GM19099 (cell line): ENCODE data around the gene NFATC2.

Experiments
- POLR2A ChIP-seq: IDR thresholded peaks from 3 replicates; pipeline ENCODE4 v1.6.1; 2011; ENCODE audit warnings: low read depth; ENCODE audit not compliant: insufficient read length; ENCODE audit errors: extremely low read depth

The NFATC2 gene

DNA sequence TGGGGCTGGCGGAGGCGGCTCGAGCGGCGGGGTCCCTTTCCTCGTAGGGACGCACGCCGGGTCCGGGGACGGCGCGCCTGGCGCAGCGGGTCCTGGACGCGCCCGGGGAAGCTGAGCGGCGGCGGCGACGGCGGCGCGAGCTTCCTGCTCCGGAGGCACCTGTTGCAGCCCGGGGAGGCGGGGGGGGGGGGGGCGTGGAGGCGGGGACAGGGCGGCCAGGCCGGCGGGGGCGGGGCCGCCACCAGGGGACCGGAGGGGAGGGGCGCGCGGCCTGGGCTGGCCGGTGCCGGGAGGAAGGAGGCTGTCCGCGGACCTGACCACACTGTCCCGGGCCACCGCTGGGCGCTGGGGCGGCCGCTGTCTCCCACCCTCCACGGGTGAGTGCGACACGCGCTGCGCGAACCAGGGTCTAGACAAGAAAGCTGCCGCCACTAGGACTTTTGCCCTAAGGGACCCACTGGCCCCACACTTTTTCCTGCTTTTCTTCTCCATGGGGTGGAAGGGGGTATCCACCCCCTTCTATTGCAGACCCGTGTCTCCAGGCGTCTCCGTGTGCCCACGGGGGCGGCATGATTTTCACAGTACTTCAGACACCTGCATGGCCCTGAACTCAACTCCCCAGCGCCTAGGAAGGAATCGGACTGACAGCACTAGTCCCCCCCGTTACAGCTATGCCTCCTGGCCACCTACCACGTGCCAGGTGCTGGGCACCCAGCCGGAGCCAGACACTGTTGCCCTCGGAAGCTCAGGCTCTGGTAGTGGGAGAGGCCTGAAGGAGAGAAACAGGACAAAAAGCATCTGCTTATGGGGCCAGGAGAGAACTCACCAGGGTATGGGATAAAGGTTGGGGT lies at the start of gene NFATC2:
Gene NFATC2 (minus strand): TSS at position 149 of the 851 bp plus-strand sequence. CDS start 220 bp downstream, outside the sequence.
- peak; percentile 45 for TF ChIP-seq POLR2A

DNA sequence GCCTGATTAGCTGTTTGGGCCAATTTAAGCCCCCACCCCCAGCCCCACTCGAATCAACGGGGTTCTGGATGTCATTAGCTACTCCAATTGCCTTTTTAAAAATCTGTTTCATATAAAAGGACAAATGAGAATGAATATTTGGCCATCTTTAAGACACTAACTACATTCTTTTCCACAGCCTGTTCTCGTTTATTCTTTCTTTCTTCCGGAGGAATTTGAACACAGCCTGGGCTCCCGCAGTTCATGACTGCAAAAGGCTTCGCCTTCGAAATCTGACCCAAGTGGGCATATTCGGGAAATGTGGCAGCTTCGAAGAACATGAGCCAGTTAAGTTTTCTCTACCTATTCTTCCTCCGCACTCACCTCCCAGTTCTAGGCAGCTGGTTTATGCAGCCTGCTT lies 49.4 kb upstream of the NFATC2 start:
- no peak for TF ChIP-seq POLR2A

DNA sequence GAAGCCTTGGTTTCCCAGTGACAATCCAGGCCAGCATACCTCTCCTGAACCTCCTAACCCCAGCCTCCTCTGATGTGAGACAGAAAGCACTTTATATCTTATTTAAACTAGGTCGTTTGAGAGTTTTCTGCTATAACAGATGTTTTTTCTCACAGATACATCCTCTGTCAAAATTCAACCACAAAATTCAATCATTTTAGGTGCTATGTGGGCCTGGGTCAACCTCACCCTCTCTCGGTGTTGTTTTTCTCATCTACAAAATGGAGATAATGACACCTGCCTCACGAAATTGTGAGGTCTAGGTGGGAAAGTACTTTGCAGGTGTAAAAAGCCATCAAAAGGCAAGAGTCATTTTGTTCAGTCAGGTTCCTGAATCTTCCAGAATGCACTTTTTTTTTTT lies 46.2 kb upstream of the NFATC2 start:
- TF ChIP-seq POLR2A = no peak

DNA sequence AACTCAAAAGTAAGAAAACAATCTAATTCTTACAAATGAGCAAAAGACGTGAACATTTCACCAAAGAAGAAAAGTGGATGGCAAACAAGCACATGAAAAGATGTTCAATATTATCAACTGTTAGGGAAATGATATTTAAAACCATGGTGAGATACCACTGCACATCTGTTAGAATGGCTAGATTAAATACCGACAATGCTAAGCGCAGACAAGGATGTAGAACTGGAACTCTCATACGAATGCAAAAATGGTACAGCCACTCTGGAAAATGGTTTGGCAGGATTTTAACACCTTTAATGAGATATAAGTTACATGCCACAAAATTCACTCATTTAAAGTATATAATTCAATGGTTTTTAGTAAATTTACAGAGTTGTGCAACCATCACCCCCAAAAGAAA lies 44.6 kb upstream of the NFATC2 start:
- TF ChIP-seq POLR2A = no peak

DNA sequence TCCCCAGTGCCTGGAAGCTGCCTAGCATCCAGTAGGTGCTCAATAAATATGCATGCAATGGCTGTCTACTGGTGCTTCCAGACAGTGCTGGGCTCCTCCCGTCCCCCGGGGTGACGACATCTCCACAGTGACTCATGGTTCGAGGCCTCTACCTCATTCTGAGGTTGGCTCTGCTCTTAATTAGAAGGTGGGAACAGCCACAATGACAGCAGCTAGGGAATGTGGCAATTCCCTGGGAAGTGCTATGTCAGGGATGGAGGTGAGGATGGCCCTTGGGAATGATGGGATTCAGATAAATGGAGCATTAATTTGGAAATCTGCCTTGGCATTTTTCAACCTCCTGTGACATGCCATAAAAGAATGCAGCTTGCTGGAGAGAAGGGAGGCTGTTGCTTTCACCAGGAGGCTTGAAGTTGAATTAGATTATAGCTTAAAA lies 43.5 kb upstream of the NFATC2 start:
- TF ChIP-seq POLR2A = no peak

DNA sequence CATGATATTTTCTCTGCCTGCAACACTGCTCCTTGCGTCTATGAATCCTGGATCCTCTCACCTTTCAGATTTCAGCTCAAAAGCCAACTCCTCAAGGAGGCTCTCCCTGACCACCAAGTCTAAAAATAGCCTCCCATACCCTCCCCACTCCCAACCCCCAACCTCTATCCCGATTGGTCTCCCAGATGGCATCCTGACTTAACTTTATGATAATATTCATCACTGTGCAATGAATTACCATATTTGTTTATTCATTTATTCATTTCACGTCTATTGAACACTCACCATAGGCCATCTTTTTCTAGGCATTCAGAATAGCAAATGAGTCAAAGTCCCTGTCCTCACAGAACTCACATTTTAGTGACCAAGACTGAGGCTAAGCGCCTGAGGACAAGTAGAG lies 42.6 kb upstream of the NFATC2 start:
- no peak for TF ChIP-seq POLR2A

DNA sequence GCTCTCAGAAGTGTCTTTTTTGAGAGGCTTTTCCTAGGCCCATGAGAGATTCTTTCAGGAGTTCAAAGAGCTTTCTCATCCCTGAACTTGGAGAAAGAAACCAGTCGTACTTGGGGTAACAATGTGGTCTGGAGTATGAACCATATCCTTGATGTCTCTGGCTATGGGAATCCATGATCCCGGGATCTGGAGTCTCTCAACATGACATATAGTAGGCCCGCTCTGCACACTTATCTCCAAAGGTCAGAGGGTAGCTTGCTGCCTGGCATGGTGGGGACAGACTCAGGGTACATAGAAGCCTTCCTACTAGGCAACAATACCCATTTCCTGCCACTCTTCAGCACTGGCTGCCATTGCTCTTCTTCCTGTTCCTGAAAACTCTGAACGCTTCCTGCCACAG lies 42.2 kb upstream of the NFATC2 start:
- no peak for TF ChIP-seq POLR2A

DNA sequence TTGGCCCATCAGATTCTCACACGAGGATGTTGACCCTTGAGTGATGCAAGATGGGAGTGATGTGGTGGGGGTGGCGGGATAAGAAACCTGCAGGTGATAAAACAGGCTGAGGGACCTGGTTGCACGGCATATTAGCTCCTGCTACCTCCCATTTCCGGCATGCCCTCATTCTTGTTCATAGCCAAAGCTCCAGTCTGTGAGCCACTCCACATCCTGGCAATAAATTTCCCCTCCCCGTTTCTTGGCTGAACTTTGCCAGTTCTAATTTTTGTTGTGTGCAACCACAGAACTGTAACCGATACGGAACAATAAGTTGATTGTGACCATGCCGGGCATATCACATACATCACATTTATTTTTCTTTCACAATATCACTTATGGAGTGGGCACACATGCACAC lies 41.6 kb upstream of the NFATC2 start:
- TF ChIP-seq POLR2A = no peak

DNA sequence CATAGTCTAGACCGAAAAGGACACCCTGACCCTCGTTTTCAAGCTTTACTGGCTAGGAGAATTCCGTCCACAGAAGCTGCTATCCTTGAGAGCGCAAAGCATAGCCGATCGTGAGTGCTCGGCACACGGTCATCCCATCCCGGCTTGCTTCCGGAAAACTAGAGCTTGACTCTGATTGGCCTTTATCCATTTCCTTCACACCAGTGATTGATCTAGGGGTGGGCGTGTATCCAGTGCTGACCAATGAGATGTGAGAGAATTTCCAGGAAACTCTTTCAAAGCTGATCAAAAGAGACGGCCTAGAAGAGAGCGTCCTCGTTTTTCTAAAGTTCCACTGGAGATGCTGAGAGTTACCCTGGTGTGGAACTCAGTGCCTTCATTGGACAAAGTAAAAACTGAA lies 41.0 kb upstream of the NFATC2 start:
- TF ChIP-seq POLR2A = no peak

DNA sequence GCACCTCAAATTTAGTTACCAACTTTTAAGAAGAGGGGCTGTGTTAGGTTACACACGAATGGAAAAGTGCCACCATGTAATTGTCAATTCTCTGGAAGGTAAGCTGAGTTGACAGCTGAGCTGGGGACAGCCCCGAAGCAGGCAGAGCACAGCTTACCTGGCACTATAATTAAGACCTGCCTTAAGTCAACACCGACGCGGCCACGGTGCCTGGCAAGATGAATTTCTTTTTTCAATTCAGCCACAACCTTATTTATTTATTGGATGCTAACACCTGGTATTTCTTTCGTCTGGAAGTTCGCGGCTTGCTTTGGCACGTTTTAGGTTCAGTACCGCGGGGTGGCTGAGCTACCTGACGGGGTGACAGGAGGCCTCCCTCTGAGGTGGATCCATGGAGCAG lies 40.6 kb upstream of the NFATC2 start:
- TF ChIP-seq POLR2A = no peak

DNA sequence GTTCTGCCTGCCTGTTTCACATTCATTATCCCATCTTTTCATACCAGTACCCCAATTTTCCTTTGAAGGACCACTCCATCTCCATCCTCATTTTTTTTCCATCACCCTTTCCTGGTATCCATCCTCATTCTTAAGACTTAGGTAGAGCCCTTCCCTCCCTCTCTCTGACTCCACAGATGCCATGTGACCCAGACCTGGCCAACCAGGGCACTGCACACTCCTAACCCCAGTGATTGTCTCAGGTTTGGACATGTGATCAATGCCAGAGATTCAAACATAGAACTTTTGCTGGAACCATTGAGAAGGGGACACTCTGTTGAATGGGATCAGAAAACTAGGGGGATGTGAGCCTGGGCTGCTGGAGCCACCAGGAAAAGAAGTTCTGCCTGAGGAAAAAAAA lies 39.1 kb upstream of the NFATC2 start:
- no peak for TF ChIP-seq POLR2A

DNA sequence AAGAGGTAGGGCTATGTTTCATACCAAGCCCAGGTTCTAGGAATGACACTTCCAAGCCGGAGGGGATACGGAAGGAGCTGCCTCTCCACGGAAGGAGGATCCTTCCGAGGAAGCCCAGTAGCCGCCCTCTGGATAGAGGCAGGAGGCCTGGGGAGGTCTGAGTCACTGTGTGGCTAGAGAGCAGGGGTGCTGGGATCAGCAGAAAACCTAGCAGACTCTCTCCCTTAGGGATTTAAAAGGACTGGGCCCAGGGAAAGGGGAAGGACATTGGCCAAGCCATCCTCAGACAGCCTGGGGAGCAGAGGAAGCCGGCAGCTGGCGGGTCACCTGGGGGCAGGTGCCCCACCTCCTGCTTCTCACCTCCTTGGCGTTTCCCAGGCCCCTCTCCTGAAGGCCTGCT lies 36.6 kb upstream of the NFATC2 start:
- no peak for TF ChIP-seq POLR2A

DNA sequence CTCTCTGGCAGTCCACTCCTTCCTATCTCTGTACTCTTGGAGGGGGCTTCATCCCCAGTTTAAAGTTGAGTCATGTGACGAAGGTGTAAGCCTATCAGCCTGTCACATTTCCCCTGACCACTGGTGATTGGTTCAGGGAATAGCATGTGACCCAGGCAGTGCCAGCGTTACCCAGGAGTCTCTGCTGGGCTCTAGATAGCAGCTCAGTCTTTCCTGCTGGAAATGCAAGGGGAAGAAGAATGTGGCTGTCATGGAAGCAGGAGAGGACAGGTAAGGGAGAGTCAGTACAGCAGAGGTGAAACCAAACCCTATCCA lies 35.6 kb upstream of the NFATC2 start:
- TF ChIP-seq POLR2A = no peak

DNA sequence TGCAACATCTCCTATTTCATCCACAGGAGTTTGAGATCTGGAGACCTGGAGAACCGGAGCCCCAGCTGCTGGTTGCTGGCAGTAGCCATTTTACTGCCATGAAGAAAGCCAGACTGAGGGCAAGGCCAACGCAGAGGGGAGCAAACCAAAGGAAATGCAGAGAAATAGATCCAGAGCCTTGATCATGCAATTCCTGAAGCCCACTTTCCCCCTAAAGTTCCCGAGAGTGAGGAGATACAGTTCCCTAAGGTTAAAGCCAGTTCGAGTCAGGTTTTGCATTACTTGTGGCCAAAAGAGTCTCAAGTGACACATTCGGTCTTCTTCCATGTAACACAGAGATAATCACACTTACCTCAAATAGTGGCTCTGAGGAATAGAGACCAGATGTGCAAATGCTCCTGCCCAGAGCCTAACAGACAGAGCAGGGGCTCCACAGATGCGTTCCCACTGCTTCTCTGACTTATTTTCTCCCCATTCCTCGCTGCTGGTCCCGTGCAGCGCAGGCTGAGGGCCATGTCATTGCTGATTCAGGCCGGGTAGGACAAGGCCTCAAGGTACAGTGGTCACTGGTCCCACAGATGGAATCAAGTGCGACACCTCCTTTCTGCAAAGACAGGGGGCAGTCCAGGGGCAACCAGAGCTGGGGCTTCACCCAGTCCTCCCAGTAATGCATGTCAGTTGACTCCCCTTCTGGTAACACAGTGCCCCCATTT lies 35.1 kb upstream of the NFATC2 start:
- TF ChIP-seq POLR2A = no peak

DNA sequence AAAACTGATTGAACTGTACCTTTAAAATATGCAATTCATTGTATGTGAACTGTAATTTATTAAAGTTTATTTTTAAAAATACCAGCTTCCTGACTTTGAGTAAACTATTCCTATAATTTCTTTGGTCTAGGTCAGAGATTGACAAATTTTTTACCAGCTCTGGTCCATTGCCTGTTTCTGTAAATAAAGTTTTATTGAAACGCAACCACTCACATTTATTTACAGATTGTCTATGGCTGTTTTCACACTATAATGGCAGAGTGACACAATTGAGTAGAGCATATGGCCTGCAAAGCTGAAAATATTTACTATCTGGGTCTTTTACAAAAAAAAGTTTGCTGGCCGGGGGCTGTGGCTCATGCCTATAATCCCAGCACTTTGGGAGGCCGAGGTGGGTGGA lies 33.0 kb upstream of the NFATC2 start:
- TF ChIP-seq POLR2A = no peak

DNA sequence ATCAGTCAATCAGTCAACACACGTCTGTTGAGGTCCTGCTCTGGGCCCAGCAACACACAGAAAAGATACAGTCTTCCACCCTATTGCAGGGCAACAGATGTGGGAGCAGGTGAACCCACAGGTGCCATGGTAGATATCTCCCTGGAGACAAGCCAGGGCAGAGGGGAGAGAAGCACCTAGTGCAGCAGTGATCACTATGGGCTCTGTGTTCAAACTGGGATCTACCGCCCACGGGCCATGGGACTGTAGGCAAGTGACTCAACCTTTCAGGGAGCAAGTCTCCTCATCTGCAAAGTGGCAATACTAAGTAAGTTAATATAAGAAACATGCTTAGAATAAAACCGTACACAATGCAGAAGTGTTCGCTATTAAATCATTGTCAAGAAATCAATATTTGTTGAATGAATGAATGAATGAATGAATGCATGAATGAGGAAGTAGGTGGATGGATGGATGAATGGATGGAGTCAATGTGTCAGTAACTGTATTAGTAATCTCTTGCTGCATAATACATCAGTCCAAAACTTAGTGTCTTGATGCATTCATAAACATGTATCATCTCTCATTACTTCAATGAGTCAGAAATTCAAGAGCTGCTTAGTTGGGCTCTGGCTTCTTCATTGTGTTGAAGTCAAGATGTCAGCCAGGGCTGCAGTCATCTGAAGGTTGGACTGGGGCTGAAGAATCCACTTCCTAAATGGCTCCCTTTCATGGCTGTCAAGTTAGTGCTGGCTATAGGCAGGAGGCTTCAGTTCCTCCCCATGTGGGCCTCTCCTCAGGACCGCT lies 31.9 kb upstream of the NFATC2 start:
- no peak for TF ChIP-seq POLR2A

DNA sequence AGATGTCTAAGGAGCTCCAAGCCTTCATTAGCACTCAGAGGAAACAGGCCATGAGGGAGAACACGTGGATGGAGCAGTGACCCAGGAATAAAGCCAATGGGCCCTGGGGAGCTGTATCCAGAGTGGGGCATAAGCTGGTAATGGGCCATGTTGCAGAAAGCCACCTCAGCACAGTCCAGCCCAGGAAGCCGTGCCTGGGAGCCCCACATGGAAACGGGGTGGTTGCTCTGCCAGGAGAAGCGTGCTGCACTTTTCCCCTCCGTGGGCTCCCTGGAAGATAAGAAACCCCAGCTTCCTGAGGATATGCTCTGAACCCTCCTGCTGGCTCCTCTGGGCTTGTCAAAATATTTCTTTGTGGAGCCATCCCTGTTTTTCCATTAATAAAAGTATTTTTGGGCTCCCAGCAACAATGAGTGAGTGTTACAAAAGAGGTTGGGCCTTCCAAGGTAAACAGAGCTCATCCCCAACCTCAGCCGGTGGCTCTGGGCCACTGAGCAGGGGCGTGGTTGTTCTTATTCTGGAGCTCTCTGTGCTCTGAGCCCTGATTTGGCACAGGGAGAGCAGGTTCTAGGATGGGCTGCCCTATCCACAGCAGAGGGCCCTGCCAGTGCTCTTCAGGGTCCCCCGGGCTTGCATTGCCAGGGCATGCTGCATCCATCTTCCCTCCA lies 31.2 kb upstream of the NFATC2 start:
- TF ChIP-seq POLR2A = no peak
